ENCODE results near the gene REG4.

- TF ChIP-seq CTCF (IDR thresholded peaks at IDR 0.05) = no peak
- TF ChIP-seq POLR2A (IDR thresholded peaks at IDR 0.05) = no peak
These were observed 14.1 kb downstream of the REG4 start for GRCh38 chr1:119797162-119797561.
